Choroid plexus epithelial cell (primary cell): ENCODE data around the gene RADIL.

Experiments used
- DNase-seq: peaks from one replicate; pipeline ENCODE4 v3.0.0-alpha.2; 2010; ENCODE audit warnings: low read depth
- H3K4me3 ChIP-seq: 2 replicates; pipeline ENCODE4 v1.5.1; 2011; ENCODE audit warnings: low read depth, mild to moderate bottlenecking, control low read depth, low read length, moderate library complexity
- CTCF ChIP-seq: conservative IDR thresholded peaks from 2 replicates; pipeline ENCODE4 v1.5.1; 2011; ENCODE audit warnings: low read depth, mild to moderate bottlenecking, control low read depth, inconsistent platforms, low read length, moderate library complexity

Gene RADIL

GRCh38 chr7:4880218-4880617 is 3.3 kb downstream of the RADIL start:
- no peak for TF ChIP-seq CTCF
- DNase-seq: peak; percentile 14
- no peak overlapping the region for H3K4me3 ChIP-seq

GRCh38 chr7:4879396-4880081 is 4.0 kb downstream of the RADIL start:
- no peak for TF ChIP-seq CTCF
- DNase-seq: no peak
- H3K4me3 ChIP-seq: no peak overlapping the region

- no peak for TF ChIP-seq CTCF
- DNase-seq: no peak
- no peak overlapping the region for H3K4me3 ChIP-seq
Measured at GRCh38 chr7:4878336-4879335, 4.9 kb downstream of the RADIL start.

- no peak for DNase-seq
- TF ChIP-seq CTCF: no peak
- H3K4me3 ChIP-seq: no peak overlapping the region
Measured at GRCh38 chr7:4876586-4876985, 6.9 kb downstream of the RADIL start.

GRCh38 chr7:4875391-4875790 is 8.1 kb downstream of the RADIL start:
- no peak for TF ChIP-seq CTCF
- DNase-seq: no peak

GRCh38 chr7:4873071-4873944 is 10.2 kb downstream of the RADIL start:
- DNase-seq: no peak
- TF ChIP-seq CTCF: no peak
- H3K4me3 ChIP-seq: no peak overlapping the region

More at GRCh38 chr7:4875391-4875790, 8.1 kb downstream of the RADIL start:
- no peak overlapping the region for H3K4me3 ChIP-seq
